HG02938 (cell line): ENCODE measurements around the gene TERT.
"Not testable (repeated sequence)": the region's sequence is repeated elsewhere in the genome, so short reads cannot be mapped to it uniquely, and the experiment has no call there.

Experiments
- ATAC-seq: cut with Tn5 transposase; IDR thresholded peaks from one replicate; pipeline ENCODE4 v1.9.1; 2021; ENCODE audit warnings: mild to moderate bottlenecking, moderate library complexity; ENCODE audit not compliant: unreplicated experiment

TERT gene

GRCh38 chr5:1331861-1332405 is 37.1 kb upstream of the TERT start:
- no peak for ATAC-seq

GRCh38 chr5:1330847-1331831 is 36.3 kb upstream of the TERT start:
- no peak for ATAC-seq

GRCh38 chr5:1330146-1330846 is 35.4 kb upstream of the TERT start:
- ATAC-seq: no peak

- ATAC-seq: no peak
Measured at GRCh38 chr5:1329111-1329579, 34.3 kb upstream of the TERT start.

- not testable (repeated sequence) for ATAC-seq
Measured at GRCh38 chr5:1328237-1329110, 33.6 kb upstream of the TERT start.

- ATAC-seq: not testable (repeated sequence)
Measured at GRCh38 chr5:1326901-1327756, 32.3 kb upstream of the TERT start.

DNA sequence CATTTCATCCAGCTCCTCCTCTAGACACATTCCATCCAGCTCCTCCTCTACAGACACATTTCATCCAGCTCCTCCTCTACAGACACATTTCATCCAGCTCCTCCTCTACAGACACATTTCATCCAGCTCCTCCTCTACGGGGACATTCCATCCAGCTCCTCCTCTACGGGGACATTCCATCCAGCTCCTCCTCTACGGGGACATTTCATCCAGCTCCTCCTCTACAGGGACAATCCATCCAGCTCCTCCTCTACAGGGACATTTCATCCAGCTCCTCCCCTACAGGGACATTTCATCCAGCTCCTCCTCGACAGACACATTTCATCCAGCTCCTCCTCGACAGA is 31.6 kb upstream of the TERT start:
- ATAC-seq: not testable (repeated sequence)

DNA sequence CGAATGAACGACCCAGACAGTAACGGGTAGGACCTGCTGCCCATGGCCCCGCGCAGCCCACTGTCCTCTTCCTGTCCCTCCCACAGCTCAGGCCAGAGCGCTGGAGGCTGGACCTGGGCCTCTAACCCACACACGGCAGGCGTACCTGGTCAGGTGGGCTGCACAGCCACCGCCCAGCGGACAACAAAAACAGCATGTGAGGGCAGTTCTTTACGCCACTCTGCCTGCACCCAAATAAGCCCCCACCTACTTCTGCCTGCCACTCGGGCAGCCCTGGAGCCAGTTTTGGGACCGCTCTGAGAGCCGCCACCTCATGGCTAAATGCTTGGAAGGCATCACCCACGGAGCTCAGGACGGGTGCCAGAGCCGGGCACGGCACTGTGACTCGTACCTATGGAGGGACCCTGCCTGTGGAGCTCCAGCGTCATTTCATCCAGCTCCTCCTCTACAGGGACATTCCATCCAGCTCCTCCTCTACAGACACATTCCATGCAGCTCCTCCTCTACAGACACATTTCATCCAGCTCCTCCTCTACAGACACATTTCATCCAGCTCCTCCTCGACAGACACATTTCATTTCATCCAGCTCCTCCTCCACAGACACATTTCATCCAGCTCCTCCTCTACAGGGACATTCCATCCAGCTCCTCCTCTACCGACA is 31.1 kb upstream of the TERT start:
- no peak for ATAC-seq

GRCh38 chr5:1325191-1325741 is 30.4 kb upstream of the TERT start:
- ATAC-seq: no peak

DNA sequence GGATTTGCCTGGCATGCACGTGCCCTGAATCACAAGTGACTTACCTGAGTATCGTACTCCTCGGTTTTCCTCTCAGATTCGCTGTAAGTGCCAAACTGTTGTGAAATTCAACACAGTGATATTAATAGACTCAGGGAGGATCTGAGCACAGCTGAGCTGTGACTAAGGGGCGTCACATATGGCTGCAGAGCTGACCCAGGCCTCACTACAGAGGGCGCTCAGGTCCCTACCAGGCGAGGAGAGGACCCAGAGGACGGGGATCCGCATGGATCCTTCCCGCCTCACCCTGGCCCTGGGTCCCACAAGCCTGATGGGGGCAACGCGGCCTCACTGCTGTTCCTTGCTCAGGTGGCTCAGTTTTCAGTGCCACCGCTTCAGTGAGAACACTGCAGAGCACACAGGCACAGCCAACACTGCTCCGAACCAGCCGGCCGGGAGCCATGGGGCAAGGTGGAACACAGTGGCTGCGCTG is 29.9 kb upstream of the TERT start:
- ATAC-seq: no peak

- ATAC-seq: no peak
Measured at GRCh38 chr5:1324301-1324700, 29.4 kb upstream of the TERT start.

GRCh38 chr5:1323803-1324173 is 28.9 kb upstream of the TERT start:
- no peak for ATAC-seq

- ATAC-seq: no peak
Measured at GRCh38 chr5:1322955-1323802, 28.3 kb upstream of the TERT start.

DNA sequence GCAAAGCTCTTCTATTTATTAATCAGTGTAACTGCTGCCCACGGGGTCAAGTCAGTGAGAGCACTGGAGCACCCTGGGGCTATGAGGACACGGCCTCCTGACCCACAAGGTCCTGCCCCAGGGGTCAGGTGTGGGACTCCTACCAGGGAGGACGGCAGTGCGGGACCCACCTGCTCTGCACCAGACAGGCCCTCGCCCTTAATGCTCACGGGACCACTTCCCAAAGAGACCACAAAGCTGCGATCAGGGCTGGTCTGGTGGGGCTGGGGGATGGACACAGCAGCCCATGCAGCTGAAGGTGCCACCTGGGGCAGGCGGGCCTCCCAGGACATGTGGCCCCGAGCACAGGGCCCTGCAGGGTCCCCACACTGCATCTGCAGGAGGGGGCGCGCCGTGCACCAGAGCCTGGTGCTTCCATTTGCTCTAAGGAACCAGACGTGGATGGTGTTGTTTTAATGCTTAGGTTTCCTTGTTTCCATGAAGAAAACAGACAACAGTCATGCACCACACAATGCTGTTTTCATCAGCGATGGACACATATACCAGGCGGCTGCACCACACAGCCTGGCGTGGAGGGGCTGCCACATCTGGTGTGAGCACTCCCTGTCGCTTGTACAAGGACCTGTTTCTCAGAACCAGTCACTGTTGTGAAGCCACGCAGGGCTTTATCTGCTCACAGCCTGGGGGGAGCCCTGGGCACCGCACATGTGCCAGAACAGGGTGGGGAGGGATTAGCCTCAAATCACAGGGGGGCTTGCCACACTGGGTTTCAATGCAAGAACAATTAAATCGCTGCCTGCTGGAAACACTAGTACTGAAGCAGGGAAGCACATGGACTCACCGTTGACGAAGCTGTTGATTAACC is 27.4 kb upstream of the TERT start:
- no peak for ATAC-seq

GRCh38 chr5:1321576-1321975 is 26.7 kb upstream of the TERT start:
- ATAC-seq: no peak

GRCh38 chr5:1320436-1321344 is 25.8 kb upstream of the TERT start:
- no peak for ATAC-seq
